ENCODE measurements around the gene IGLL5.

IGLL5 gene

DNA sequence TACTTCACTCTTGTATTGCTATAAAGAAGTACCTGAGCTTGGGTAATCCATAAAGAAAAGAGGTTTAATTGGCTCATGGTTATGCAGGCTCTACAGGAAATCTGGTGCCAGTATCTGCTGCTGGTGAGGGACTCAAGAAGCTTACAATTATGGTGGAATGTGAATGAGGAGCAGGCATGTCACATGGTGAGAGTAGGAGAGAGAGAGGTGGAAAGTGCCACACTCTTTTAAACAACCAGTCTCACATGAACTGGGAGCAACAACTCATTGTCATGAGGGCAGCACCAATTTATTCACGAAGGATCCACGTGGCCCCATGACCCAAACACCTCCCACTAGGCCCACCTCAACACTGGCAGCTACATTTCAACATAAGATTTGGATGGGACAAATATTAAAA, 24.6 kb upstream of the IGLL5 start:
- no peak for DNase-seq (ENCODE audit: low read depth in 2 of 2)

DNA sequence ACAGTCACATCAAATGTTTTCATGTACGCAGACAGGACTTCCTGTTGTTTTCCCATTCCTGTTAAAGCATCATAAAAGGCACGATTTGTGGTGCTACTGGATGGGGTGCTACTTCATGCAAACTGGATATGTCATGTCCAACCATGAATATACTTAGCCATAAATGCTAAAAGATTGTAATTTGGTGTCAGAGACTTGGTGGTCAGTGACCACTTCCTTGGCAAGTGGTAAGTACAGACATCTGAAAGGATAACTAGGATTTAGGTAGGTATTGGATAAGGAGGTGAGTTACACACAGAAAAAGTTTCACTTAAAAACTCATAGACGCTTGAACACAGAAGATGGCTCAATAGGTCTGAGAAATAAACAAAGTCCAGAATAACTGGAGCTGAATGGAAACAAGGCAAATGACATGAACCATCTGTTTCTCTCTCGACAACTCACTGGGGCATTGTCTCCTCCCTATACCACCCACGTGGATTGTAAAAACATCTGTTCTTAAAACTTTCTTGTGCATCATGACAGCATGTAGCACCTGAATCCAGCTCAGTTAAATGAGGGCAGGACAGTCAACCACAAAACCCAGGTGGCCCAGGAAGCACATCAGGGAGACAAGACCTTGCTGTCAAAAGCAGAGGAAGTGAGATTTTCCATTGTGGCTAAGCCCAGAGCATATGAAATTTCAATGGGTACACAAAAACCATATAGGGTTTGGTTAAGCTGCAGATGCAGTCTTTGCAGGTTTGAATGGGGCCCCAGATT, 22.1 kb upstream of the IGLL5 start:
- DNase-seq (ENCODE audit: low read depth in 2 of 2), result no peak

GRCh38 chr22:22866381-22867111, 21.1 kb upstream of the IGLL5 start:
- DNase-seq (ENCODE audit: low read depth in 2 of 2), result no peak

DNA sequence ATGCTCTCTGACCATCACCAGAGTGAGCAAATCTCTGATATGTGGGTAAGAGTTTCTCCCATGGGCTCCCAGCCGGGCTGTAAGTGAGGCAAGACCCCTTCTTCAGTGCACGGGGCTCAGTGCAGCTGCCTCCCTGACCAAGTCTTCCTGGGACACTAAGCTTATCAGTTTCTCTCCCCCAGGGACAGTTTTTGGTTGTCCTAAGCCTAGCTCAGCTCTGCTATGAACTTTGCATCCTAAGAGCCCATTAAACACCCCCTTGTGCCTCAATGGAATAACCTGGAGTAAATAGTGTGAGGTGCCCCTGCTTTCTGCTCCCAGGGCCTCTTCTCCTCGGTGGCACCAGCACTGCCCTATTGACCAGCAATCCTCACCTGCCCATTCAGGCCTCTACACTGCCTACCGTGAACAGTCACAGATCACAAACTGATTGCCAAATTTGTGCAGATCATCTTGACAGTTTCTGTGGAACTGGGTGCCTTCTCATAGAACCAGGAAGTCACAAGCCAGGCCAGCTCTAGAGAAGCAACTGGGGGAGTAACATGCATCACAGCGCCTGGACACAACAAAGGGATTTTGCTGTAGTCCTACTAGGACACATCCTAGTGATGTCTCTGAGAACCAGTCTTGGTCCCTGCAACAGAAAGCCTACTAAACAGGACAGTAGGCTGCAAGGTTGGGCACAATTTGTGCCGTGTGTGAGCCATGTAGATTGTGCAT, 19.5 kb upstream of the IGLL5 start:
- DNase-seq (ENCODE audit: low read depth in 2 of 2), result no peak

DNA sequence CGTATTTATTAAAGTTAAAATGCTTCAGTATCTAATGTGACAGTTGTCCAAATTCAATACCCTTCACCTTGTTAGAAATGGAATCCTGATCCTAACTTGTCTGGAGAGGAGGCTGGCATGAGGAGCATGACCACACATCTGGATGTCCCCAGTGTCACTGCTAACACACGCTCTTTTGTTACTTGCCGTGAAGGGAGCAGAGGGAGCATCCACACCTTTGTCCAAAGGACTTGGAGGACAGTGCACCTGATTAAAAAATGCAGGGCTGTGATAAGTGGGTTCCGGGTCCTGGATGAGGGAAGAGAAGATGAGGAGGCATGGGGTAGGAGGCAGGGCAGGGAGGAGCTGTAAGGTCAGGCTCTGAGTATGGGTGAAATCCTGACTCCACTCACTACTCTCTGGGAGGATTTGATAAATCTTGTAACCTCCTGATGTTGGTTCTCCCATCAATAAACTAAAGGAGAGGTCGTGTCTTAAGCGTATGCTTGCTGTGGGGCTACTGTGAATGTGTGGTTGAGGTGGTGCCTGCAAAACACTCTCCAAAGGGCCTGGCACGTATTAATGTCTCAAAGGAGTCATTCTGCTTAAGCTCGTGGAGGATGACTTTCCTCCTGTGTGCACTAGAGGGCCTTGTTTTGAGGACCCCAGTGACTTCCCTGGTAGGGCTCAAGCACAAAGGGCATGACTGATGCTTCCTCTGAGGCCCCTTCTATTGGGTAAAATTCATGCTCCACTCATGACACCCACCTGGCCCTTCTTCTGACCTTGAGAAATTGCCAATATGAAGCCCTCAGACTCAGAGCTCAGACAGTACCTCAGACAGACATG, 16.8 kb upstream of the IGLL5 start:
- DNase-seq (ENCODE audit: low read depth in 2 of 2), result no peak

GRCh38 chr22:22871536-22872278, 15.9 kb upstream of the IGLL5 start:
- DNase-seq (ENCODE audit: low read depth in 2 of 2), result no peak

GRCh38 chr22:22872722-22873708, 14.6 kb upstream of the IGLL5 start:
- no peak for DNase-seq (ENCODE audit: low read depth in 2 of 2)

DNA sequence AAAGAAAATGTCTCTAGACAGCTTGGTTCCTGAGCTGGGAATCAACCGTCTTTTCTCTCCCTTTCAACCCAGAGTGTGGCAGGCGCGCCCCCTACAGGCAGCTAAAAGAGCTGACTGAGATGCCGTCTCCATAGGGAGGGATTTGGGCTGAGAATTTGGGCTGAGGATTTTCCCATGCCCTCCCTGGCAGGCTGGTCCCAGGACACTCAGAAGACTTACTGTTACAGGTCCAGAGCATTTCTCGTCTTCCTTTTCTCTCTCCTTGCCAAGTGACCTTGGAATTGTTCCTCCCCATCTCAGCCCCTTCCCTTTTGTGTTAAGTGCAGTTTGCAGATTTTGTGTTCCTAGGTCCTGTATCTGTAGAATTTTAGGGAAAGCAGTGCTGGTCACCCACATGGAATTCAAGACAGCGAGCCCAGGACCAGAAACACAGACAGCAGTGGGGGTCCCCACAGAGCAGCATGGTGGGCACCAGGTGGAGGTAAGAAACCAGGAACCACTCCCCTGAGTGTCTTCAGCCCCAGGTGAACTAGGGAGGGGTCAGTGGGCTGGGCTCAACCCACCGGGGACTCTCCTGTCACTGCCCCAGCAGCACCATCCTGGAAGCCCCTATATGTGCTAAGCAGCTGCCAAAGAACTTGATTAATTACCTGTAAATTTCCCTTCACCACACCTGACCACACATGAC, 9.9 kb upstream of the IGLL5 start:
- peak; percentile 49 to 54 for DNase-seq (ENCODE audit: low read depth in 2 of 2)

- no peak for DNase-seq (ENCODE audit: low read depth in 2 of 2)
Observed at GRCh38 chr22:22878211-22878570, 9.4 kb upstream of the IGLL5 start.

DNA sequence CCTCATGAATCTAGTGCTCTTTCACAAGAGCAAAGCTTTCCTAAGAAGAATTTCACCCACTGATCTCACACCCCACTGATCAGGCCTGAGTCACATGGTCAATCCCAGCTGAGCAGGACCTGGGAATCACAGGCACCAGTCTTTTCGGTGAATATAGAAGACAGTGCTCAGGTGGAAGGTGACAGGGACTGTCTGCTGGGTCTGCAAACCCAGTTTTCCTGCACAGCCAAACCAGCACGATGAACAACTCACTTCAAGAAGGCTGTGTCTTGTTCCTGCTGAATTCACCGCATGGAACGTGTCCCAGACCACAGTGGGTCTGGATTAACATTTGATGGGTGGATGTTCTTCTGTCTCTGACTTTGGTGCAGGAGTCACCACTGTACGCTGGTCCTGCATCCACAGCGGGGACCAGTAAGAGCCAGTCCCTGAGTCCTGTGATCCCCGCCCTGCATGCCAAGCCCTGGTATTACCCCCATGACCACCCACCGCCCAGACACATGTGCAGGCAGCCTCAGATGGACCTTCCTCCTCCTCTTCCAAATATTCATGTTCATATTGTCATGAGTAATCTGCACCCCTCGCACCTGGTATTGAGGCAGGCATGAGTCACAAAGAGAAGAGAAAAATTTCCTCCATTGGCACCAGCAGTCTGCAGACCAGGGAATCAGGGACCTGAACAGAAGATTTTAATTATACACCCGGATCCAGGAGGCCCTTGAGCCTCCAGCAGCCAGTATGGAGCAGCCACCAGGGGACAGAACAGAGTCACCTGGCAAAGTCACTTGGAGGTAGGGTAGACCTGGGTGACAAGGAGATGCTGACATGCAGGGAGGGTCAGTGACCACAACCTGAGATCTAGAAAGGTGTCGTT, 8.6 kb upstream of the IGLL5 start:
- no peak for DNase-seq (ENCODE audit: low read depth in 2 of 2)

DNA sequence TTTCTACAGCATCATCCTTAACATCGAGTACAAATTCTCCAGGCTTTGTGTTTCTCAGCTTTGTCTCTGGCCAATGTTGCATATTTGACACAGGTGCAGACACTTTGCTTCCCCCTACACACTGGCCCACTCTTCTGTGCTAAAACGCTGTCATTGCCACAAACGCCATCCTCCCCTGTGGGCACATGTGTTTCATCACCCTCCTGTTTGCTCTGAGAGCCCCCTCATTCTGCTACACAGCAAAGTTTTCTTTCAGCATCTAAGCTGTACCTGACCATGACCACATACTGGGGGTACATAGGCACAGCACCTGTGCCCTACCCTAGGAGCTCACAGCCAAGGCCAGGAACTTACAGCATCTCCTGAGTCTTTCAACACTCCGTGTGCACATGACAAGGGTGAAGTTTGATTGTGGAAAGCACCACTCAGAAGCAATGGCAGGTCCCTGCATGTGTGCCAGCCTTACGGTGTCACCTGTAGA, 7.9 kb upstream of the IGLL5 start:
- DNase-seq (ENCODE audit: low read depth in 2 of 2), result no peak

DNA sequence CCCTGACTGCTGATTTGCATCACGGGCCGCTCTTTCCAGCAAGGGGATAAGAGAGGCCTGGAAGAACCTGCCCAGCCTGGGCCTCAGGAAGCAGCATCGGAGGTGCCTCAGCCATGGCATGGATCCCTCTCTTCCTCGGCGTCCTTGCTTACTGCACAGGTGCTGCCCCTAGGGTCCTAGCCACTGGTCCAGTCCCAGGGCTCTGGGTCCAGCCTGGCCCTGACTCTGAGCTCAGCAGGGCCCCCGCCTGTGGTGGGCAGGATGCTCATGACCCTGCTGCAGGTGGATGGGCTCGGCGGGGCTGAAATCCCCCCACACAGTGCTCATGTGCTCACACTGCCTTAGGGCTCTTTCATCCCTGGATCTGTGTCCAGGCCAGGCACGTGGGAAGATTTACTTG, 7.0 kb upstream of the IGLL5 start:
- DNase-seq (ENCODE audit: low read depth in 2 of 2), result no peak

DNA sequence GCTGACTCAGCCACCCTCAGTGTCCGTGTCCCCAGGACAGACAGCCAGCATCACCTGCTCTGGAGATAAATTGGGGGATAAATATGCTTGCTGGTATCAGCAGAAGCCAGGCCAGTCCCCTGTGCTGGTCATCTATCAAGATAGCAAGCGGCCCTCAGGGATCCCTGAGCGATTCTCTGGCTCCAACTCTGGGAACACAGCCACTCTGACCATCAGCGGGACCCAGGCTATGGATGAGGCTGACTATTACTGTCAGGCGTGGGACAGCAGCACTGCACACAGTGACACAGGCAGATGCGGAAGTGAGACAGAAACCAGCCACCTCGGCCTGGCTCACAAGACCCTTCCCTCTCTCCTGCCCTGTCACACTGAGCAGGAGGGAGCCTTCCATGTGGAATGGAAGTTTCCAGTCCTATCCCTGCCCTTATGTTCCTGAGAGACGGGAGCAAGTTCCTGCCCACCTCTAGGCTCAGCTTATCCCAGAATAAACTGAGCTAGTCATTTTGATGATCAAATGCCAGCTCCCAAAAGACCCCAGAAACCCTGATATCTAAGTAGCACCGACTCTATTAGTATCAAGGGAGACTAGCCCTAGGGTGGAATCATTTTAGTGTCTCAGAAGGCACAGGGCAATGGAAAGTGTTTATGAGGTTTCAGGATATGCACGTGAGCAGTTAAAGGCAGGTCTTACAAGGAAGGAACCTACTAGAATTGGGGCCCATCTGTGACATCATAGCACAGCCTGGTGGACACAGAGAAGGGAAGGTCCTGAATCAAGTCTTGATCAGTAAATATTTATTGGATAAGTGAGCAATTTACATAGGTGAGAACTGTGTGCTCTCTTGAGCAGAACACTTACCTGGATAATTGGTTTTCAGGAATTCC, 6.3 kb upstream of the IGLL5 start:
- DNase-seq (ENCODE audit: low read depth in 2 of 2), result no peak

- DNase-seq (ENCODE audit: low read depth in 2 of 2), result no peak
Observed at GRCh38 chr22:22882033-22882717, 5.4 kb upstream of the IGLL5 start.

DNA sequence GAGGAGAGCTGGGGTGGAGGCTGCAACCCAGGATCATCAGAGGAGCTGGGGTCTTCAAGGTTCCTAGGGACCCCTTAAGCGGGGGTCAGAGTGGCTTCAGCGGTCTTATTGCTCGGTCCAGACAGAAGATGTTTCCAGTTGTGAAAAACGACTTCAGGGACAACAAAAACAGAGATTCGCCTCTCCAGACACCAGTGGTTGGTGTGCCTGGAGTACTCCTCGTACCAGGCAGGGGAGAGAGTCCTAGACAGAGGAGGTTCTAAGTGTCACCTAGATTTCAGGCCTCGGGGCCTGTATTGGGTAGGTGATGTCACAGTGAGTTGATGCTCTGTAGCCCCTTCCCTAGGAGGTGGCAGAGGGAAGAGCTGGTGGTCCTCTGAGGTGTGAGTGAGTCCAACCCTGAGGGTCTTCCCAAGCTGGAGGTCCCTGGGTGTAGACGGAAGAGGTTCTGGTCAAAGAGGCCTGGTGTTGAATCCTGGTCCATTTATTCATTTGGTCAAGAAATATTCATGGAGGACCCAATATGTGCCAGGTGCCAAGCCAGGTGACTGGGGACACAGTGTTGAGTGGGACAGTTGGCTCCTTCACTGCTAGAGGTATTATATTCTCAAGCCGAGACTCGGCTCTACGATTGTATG, 4.4 kb upstream of the IGLL5 start:
- no peak for DNase-seq (ENCODE audit: low read depth in 2 of 2)

Measured in activated CD8-positive, alpha-beta memory T cell treated with anti-CD3 and anti-CD28 coated beads for 4 hours (primary cell).